Retinal pigment epithelial cell (primary cell): Measurements from ENCODE around the gene SCGB1D1.
A peak's percentile ranks its signal among the peaks of the same experiment; 100 is the strongest.
"Not testable (repeated sequence)": the region's sequence is repeated elsewhere in the genome, so short reads cannot be mapped to it uniquely, and the experiment has no call there.

ENCODE experiments used
- DNase-seq: peaks from one replicate; pipeline ENCODE4 v3.0.0-alpha.2; 2010; ENCODE audit warnings: low read depth
- H3K4me3 ChIP-seq: 2 replicates; pipeline ENCODE4 v1.5.1; 2011; ENCODE audit warnings: mild to moderate bottlenecking, low read length, control low read depth, moderate library complexity
- TF ChIP-seq, protein P1 (sequence below): conservative IDR thresholded peaks from 2 replicates; pipeline ENCODE4 v1.5.1; 2011; ENCODE audit warnings: low read depth, low read length, control low read depth, inconsistent platforms

Gene SCGB1D1

DNA sequence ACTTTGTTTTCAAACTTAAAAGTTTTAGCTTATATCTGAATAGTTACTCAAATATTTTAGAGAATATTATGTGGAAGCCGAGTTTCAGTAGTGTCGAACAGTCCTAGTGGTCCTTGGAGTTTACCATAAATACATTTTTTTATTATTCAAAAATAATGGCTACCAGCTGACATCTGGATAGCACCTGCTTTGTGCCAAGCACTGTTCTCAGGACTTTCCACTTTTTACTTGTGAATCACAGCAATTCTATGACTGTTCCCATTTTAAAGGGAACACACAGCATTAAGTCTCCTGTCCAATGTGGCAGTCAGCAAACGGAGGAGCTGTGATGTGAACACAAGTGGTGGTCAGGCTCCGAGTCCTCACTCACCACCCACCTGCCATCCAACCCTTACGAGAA lies 14.4 kb downstream of the SCGB1D1 start:
- H3K4me3 ChIP-seq, result no peak overlapping the region
- no peak for DNase-seq
- TF ChIP-seq, protein P1, sequence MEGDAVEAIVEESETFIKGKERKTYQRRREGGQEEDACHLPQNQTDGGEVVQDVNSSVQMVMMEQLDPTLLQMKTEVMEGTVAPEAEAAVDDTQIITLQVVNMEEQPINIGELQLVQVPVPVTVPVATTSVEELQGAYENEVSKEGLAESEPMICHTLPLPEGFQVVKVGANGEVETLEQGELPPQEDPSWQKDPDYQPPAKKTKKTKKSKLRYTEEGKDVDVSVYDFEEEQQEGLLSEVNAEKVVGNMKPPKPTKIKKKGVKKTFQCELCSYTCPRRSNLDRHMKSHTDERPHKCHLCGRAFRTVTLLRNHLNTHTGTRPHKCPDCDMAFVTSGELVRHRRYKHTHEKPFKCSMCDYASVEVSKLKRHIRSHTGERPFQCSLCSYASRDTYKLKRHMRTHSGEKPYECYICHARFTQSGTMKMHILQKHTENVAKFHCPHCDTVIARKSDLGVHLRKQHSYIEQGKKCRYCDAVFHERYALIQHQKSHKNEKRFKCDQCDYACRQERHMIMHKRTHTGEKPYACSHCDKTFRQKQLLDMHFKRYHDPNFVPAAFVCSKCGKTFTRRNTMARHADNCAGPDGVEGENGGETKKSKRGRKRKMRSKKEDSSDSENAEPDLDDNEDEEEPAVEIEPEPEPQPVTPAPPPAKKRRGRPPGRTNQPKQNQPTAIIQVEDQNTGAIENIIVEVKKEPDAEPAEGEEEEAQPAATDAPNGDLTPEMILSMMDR, result no peak

DNA sequence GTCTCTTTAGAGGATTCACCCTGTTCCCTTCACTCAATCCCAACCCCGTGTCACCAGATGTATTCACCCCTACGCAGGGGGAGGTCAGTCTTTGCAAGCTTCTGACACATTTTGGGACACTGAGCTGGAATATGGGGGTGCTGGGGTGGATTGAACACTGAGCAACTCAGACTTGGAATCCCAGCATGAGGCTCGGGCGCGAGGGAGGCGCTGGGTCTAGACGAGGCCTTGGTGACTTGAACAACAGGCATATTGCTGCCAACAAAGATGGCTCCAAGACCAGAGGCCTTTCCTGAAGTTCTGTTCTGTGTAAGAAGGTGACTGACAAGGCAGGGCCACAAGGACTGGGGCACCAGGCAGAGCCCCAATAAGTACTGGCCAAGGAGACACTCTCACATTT lies 15.4 kb downstream of the SCGB1D1 start:
- TF ChIP-seq, protein P1, result no peak
- no peak overlapping the region for H3K4me3 ChIP-seq
- DNase-seq, result no peak

DNA sequence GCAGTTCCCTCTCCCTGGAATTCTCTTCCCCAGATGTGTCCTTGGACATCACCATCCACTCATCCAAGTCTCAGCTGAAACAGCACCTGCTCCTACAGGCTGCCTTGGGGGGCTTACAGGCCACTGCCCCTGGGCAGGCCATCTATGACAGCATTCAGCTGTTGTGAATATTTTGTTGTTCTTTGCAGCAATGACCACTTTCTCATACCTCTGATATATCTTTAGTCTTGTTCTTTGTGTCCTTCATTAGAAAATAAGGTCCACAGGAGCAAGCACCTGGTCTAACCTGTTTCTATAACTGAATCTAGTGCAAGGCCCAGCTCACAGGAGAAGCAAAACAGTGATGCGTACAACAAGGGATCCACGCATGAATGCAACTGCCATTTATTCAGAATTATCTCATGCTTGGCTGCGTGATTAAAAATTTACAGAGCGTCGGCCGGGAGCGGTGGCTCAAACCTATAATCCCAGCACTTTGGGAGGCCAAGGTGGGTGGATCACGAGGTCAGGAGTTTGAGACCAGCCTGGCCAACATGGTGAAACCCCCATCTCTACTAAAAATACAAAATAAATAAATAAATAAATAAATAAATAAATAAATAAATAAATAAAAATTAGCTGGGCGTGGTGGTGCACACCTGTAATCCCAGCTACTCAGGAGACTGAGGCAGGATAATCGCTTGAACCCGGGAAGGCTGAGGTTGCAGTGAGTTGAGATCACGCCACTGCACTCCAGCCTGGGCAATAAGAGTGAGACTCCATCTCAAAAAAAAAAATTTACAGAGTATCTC lies 16.5 kb downstream of the SCGB1D1 start:
- not testable (repeated sequence) for DNase-seq, H3K4me3 ChIP-seq

DNA sequence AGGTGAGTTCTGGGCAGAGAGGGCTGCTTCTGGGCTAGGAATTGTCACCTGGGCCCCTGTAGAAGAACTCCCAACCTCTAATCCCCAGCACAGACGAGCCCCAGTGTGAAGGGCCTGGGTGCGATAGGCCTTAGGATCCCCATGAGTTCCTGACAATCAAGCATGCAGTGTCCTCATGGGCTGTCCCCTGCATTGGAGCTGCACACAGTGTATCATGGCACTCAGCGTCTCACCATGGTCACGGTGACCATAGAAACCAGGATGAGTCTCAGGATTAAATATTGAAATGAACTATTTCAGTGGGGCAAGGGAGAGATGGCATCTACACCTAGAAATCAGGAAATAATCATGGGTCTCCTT lies 18.7 kb downstream of the SCGB1D1 start:
- DNase-seq, result no peak
- H3K4me3 ChIP-seq, result no peak overlapping the region
- TF ChIP-seq, protein P1, result no peak

DNA sequence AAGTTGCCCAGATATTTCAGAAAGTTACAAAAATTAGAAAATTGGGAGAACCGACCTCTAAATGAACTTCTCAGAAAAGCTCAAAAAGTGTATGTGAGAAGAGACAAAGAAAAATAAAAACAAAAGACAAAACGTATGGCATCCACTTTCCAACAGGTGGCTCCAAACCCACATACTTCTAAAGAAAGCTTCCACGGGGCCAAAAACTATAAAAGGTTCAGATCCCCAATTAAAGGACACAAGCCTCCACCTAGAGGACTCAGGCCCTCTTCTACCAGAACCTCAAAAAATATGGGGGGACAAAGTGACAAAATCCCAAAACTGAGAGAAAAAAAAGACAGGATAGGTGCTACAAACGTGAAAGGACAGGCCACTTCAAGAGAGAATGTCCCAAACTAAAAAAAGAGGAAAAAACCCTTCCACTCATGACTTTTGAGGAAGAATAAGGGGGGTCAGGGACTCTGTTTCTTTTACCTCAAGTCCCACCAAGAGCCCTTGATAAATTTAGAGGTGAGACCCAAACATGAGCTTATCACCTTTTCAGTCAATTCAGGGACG lies 27.3 kb downstream of the SCGB1D1 start:
- DNase-seq, result no peak
- TF ChIP-seq, protein P1, result peak; percentile 60
- no peak overlapping the region for H3K4me3 ChIP-seq

DNA sequence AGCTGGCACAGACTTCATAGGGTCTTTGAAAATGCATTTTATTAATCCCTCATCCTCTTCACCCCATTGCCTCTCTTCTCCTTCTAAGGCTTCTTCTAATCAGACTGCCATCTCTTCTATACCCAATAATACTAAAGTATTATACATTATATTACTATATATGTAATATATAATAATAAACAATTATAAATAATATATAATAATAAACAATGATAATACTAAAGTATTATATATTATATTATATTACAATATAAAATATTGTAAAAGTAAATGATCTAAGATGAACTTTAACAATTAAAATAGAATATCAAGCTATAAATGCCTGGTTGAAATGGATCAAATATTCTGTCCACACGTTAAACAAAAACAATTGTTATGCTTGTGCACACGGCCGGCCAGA lies 31.5 kb downstream of the SCGB1D1 start:
- DNase-seq, result no peak

DNA sequence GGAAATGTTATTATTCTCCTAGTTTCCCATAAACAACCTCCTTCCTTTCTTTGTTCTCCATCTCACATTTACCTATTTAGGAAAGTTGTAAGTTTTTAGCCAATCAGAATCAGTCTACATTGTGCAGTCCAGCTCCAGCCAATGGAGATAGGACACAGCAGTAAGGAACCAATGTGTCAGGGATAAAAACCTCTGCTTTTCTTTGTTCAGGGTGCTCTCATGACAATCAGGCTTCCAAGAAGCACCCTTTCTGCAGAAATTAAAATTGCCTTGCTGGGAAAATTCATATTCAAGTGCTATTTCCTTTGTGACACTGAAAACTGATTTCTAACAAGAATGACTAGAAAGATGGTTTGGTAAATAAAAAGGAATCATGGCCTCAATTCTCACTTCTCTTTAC lies 33.1 kb downstream of the SCGB1D1 start:
- TF ChIP-seq, protein P1, result no peak
- no peak for DNase-seq
- no peak overlapping the region for H3K4me3 ChIP-seq

More for the DNA sequence above, 31.5 kb downstream of the SCGB1D1 start:
- H3K4me3 ChIP-seq, result no peak overlapping the region
- TF ChIP-seq, protein P1, result no peak
